DOHH2 (cell line): Measurements from ENCODE around the gene PON3.

ENCODE experiments used
- H3F3A ChIP-seq: fragments of 200-600 bp; sonication (generic), shearing (Covaris generic); 2 replicates; pipeline ENCODE4 v1.6.0; 2016; ENCODE audit warnings: antibody characterized with exemption, mild to moderate bottlenecking; ENCODE audit not compliant: control insufficient read depth, insufficient read depth
- H3K27ac ChIP-seq: fragments of 200-600 bp; sonication (generic); 2 replicates; pipeline ENCODE4 v1.5.1; 2014; ENCODE audit warnings: low read depth, mild to moderate bottlenecking, low read length, moderate library complexity
- H3K27me3 ChIP-seq: fragments of 200-600 bp; sonication (generic); 2 replicates; pipeline ENCODE4 v1.6.1; 2014; ENCODE audit warnings: mild to moderate bottlenecking, low read length, mixed read lengths; ENCODE audit not compliant: control insufficient read depth
- H3K36me3 ChIP-seq: fragments of 200-600 bp; sonication (generic); 2 replicates; pipeline ENCODE4 v1.6.1; 2014; ENCODE audit warnings: mild to moderate bottlenecking, low read length, moderate library complexity, mixed read lengths; ENCODE audit not compliant: control insufficient read depth
- H3K4me1 ChIP-seq: fragments of 200-600 bp; sonication (generic); 2 replicates; pipeline ENCODE4 v1.6.1; 2014; ENCODE audit warnings: mild to moderate bottlenecking, low read length, mixed read lengths; ENCODE audit not compliant: control insufficient read depth
- H3K4me2 ChIP-seq: fragments of 200-600 bp; sonication (generic); 2 replicates; pipeline ENCODE4 v1.6.0; 2014; ENCODE audit warnings: mild to moderate bottlenecking, low read length, moderate library complexity
- H3K4me3 ChIP-seq: fragments of 200-600 bp; sonication (generic); 2 replicates; pipeline ENCODE4 v1.5.1; 2014; ENCODE audit warnings: mild to moderate bottlenecking, low read length, mixed read lengths
- H3K79me2 ChIP-seq: fragments of 200-600 bp; sonication (generic); 2 replicates; pipeline ENCODE4 v1.6.1; 2014; ENCODE audit warnings: mild to moderate bottlenecking, low read length, mixed read lengths; ENCODE audit not compliant: control insufficient read depth
- H3K9me2 ChIP-seq: fragments of 200-600 bp; sonication (generic); replicated peaks from 2 replicates; pipeline ENCODE4 v1.6.1; 2014; ENCODE audit warnings: mild to moderate bottlenecking, low read length, mixed read lengths; ENCODE audit not compliant: control insufficient read depth
- H3K9me3 ChIP-seq: fragments of 200-600 bp; sonication (generic); 2 replicates; pipeline ENCODE4 v1.6.1; 2014; ENCODE audit warnings: antibody characterized with exemption, low read length, mixed read lengths; ENCODE audit not compliant: control insufficient read depth, insufficient read depth
- H4K20me1 ChIP-seq: fragments of 200-600 bp; sonication (generic); 2 replicates; pipeline ENCODE4 v1.6.0; 2014; ENCODE audit warnings: low read depth, mild to moderate bottlenecking, antibody characterized with exemption, low read length, moderate library complexity; ENCODE audit not compliant: control insufficient read depth, insufficient read depth
- CTCF ChIP-seq: fragments of 200-600 bp; sonication (generic); IDR thresholded peaks from one replicate; pipeline ENCODE4 v1.5.1; 2014; ENCODE audit warnings: antibody characterized with exemption, mild to moderate bottlenecking, low read depth, low read length; ENCODE audit not compliant: poor library complexity, severe bottlenecking
- EZH2phosphoT487 ChIP-seq: fragments of 200-600 bp; sonication (generic); IDR thresholded peaks from 2 replicates; pipeline ENCODE4 v1.6.1; 2017; ENCODE audit warnings: borderline replicate concordance, mild to moderate bottlenecking, antibody characterized with exemption, low read length, moderate library complexity, mixed read lengths

The PON3 gene

GRCh38 chr7:95357623-95358022, 38.6 kb downstream of the PON3 start:
- no peaks in the 10 kb centered on the region for H3K79me2 ChIP-seq
- H4K20me1 ChIP-seq = no peaks in the 10 kb centered on the region
- H3K4me1 ChIP-seq = no peaks in the 10 kb centered on the region
- H3K27me3 ChIP-seq = no peaks in the 10 kb centered on the region
- no peak overlapping the region for H3K27ac ChIP-seq
- no peaks in the 10 kb centered on the region for H3K9me2 ChIP-seq
- no peaks in the 10 kb centered on the region for H3K9me3 ChIP-seq
- H3K36me3 ChIP-seq = no peaks in the 10 kb centered on the region
- no peak overlapping the region for H3K4me3 ChIP-seq
- no peak overlapping the region for H3K4me2 ChIP-seq
- TF ChIP-seq CTCF (no peak), EZH2phosphoT487 (no peak)
- no peaks in the 10 kb centered on the region for H3F3A ChIP-seq

- Histone ChIP-seq H3F3A (no peaks in the 10 kb centered on the region), H3K36me3 (no peaks in the 10 kb centered on the region), H3K9me3 (no peaks in the 10 kb centered on the region), H3K4me1 (no peaks in the 10 kb centered on the region), H4K20me1 (no peaks in the 10 kb centered on the region), H3K27ac (no peak overlapping the region), H3K4me2 (no peak overlapping the region), H3K9me2 (no peaks in the 10 kb centered on the region), H3K79me2 (no peaks in the 10 kb centered on the region), H3K27me3 (no peaks in the 10 kb centered on the region), H3K4me3 (no peak overlapping the region)
- TF ChIP-seq EZH2phosphoT487 = no peak
- no peak for TF ChIP-seq CTCF
Observed at GRCh38 chr7:95342642-95343307, 53.4 kb downstream of the PON3 start.

- Histone ChIP-seq H3K36me3 (no peaks in the 10 kb centered on the region), H3K79me2 (no peaks in the 10 kb centered on the region), H3F3A (no peaks in the 10 kb centered on the region), H3K9me2 (no peaks in the 10 kb centered on the region), H3K4me3 (no peak overlapping the region), H3K9me3 (no peaks in the 10 kb centered on the region), H3K27ac (no peak overlapping the region), H3K27me3 (no peaks in the 10 kb centered on the region), H3K4me1 (no peaks in the 10 kb centered on the region), H4K20me1 (no peaks in the 10 kb centered on the region), H3K4me2 (no peak overlapping the region)
- no peak for TF ChIP-seq EZH2phosphoT487
- no peak for TF ChIP-seq CTCF
Observed at GRCh38 chr7:95342029-95342428, 54.1 kb downstream of the PON3 start.

GRCh38 chr7:95340491-95340890, 55.7 kb downstream of the PON3 start:
- no peaks in the 10 kb centered on the region for H3K36me3 ChIP-seq
- no peak overlapping the region for H3K4me2 ChIP-seq
- no peaks in the 10 kb centered on the region for H3K79me2 ChIP-seq
- TF ChIP-seq CTCF (no peak), EZH2phosphoT487 (no peak)
- H3F3A ChIP-seq = no peaks in the 10 kb centered on the region
- no peak overlapping the region for H3K27ac ChIP-seq
- no peaks in the 10 kb centered on the region for H3K9me3 ChIP-seq
- no peaks in the 10 kb centered on the region for H3K27me3 ChIP-seq
- no peaks in the 10 kb centered on the region for H4K20me1 ChIP-seq
- H3K9me2 ChIP-seq = no peaks in the 10 kb centered on the region
- H3K4me1 ChIP-seq = no peaks in the 10 kb centered on the region
- no peak overlapping the region for H3K4me3 ChIP-seq
